Measurements from ENCODE around the gene TMEM208.

The TMEM208 gene

DNA sequence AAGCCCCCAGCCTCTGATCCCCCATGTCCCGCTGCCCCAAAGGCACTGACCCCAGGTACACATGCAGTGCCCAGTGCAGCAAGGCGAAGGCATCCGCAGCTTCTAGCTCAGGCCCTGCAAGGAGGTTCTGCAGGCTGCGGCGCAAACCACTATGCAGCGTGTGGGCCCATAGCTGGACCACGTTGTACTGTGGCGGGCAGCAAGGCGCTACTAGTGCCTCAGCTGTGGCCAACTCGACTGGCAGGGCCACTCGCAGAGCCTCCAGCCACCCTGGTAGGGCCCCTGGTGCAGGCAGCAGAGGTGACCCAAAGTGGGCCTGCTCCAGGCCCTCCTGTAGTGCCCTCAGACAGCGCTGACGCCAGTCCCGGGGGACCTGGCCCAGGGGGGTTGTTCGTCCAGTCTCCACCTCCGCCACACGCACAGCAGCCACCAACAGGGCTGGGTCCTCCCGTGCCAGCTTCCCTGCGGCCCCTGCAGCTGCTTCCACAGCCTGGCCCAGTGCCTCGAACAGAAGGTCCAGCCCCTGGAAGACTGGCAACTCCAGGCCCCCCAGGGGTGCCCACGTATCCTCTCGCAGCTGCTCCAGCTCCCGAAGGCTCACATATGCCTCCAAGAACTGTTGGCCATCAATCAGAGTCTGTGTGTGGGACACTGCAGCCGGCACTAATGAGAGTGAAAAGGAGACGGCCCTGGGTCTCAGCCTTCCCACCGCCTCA is 39.6 kb upstream of the TMEM208 start:
- Mint-ChIP-seq H3K27ac (no peak overlapping the region), H3K4me1 (ENCODE audit: low read depth in 2 of 2) (peaks cover 15 to 18% of the 10 kb centered on the region in 2 donors), H3K4me3 (no peak overlapping the region), H3K9me3 (no peaks in the 10 kb centered on the region), H3K27me3 (no peaks in the 10 kb centered on the region), H3K36me3 (ENCODE audit: insufficient read depth) (peaks cover 10% of the 10 kb centered on the region)
- ATAC-seq (replicated peaks), result no peak
- no peak for DNase-seq

DNA sequence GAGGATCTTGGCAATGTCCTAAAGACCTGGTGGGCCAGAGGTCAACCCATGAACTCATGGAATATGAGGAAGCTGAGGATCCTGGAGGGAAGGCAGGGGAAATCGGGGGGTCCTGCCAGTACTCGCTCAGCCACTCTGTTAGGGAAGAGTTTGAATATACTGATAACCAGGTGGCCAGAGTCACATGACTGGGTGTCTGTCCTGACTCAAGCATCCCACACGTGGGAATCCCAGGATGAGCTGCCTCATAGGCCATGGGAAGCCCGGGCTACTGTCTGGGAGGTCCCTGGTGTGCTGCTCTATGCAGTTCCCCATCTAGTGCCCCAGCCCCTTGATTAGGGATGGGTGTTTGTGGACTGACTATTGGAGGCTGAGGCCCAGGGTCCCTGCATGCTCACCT is 38.6 kb upstream of the TMEM208 start:
- Mint-ChIP-seq H3K4me3 (no peak overlapping the region), H3K9me3 (no peaks in the 10 kb centered on the region), H3K36me3 (ENCODE audit: insufficient read depth) (peaks cover 19% of the 10 kb centered on the region), H3K27me3 (no peaks in the 10 kb centered on the region), H3K27ac (no peak overlapping the region), H3K4me1 (ENCODE audit: low read depth in 2 of 2) (peaks cover 23 to 28% of the 10 kb centered on the region in 2 donors)
- ATAC-seq (replicated peaks) (no peak), DNase-seq (no peak)

DNA sequence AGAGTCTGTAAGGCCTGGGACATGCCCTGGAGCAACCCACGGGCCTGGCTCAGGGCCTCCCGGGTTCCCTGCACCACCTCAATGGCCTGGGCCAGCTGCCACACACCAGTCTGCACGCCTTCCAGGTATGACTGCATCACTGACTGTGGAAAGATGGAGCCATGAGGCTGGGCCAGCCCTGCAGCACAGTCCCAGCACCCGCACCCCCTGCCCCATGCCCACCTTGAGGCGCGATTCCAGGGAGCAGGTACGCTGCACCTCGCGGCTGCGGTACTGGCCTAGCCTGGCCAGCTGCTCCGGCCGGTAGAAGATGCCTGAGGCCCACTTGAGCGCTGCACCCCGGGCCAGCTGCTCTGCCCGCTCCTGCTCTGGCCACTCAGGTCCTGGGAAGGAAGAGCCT is 38.1 kb upstream of the TMEM208 start:
- peaks cover 22% of the 10 kb centered on the region for H3K36me3 Mint-ChIP-seq (ENCODE audit: insufficient read depth)
- H3K4me1 Mint-ChIP-seq (ENCODE audit: low read depth in 2 of 2), result peaks cover 28 to 32% of the 10 kb centered on the region in 2 donors
- ATAC-seq (replicated peaks) (no peak), DNase-seq (no peak)
- no peak overlapping the region for H3K4me3 Mint-ChIP-seq
- no peak overlapping the region for H3K27ac Mint-ChIP-seq
- H3K27me3 Mint-ChIP-seq, result no peaks in the 10 kb centered on the region
- no peaks in the 10 kb centered on the region for H3K9me3 Mint-ChIP-seq

DNA sequence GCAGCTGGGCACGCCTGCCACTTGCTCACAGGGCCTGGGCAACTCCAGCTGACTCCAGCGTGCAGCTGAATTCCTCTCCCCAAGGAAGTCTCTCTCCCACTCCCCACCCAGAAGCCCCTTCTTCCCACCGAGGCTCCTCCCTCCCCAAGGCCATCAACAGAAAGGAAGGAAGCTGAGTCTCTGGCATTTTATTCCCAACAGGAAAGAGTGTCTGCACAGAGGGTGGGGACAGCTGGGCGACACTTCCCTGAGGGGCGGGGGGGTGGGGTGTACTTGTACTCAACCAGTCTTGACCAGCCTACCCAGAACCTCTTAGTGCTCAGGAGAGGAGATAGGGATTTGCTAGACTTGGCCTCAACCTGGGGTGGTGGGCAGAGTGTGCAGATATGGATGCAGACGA is 36.9 kb upstream of the TMEM208 start, which contains the start of gene EXOC3L1:
Gene EXOC3L1 (minus strand): TSS at position 96 of the 400 bp plus-strand sequence. CDS start 460 bp downstream, outside the sequence.
- H3K27ac Mint-ChIP-seq, result no peak within 1 kb of the TSS
- no peak for ATAC-seq (replicated peaks)
- no peak for DNase-seq
- no peak within 1 kb of the TSS for H3K4me3 Mint-ChIP-seq
- H3K4me1 Mint-ChIP-seq (ENCODE audit: low read depth in 2 of 2), result peaks cover 31 to 32% of the 10 kb centered on the region in 2 donors
- peaks cover 28% of the 10 kb centered on the region for H3K36me3 Mint-ChIP-seq (ENCODE audit: insufficient read depth)
- H3K9me3 Mint-ChIP-seq, result no peaks in the 10 kb centered on the region
- no peaks in the 10 kb centered on the region for H3K27me3 Mint-ChIP-seq

DNA sequence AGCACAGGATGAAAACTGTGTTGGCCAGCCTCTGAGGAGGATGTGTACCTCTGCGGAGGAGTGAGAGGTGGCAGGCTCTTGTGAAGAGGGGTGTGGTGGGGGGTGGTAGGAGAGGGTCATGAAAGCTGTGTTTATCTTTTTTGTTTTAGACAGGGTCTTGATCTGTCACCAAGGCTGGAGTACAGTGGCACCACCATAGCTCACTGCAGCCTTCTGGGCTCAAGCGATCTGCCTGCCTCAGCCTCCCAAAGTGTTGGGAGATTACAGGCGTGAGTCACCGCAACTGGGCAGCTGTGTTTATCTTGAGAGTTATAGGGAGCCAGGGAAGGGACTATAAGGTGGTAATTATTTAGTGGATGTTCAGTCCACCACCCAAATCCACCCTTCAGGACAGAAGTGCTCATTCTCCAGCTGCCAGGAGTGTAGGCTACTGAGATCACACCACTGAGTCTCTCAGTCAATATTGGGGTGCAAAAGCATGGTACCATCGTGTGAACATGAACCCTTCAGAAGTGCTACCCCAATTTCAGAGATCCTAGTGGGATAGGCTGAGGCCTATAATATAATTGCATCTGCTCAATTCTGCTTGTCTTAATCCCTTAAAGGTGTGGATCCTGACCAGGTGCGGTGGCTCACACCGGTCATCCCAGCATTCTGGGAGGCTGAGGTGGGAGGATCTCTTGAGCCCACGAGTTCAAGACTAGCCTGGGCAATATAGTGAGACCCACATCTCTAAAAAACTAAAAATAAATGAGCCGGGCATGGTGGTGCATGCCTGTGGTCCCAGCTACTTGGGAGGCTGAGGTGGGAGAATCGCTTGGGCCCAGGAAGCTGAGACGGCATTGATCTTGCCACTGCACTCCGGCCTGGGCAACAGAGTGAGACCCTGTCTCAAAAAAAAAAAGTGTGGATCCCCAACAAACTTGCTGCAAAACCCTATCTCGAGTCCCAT is 36.2 kb upstream of the TMEM208 start:
- peak overlapping the region; percentile 84 to 89 for H3K4me3 Mint-ChIP-seq
- DNase-seq (no peak), ATAC-seq (replicated peaks) (no peak)
- H3K36me3 Mint-ChIP-seq (ENCODE audit: insufficient read depth), result peaks cover 27% of the 10 kb centered on the region
- peak overlapping the region in 1 of 2 donors; percentile 94 for H3K27ac Mint-ChIP-seq
- no peaks in the 10 kb centered on the region for H3K27me3 Mint-ChIP-seq
- H3K9me3 Mint-ChIP-seq, result no peaks in the 10 kb centered on the region
- H3K4me1 Mint-ChIP-seq (ENCODE audit: low read depth in 2 of 2), result peaks cover 26 to 28% of the 10 kb centered on the region in 2 donors

DNA sequence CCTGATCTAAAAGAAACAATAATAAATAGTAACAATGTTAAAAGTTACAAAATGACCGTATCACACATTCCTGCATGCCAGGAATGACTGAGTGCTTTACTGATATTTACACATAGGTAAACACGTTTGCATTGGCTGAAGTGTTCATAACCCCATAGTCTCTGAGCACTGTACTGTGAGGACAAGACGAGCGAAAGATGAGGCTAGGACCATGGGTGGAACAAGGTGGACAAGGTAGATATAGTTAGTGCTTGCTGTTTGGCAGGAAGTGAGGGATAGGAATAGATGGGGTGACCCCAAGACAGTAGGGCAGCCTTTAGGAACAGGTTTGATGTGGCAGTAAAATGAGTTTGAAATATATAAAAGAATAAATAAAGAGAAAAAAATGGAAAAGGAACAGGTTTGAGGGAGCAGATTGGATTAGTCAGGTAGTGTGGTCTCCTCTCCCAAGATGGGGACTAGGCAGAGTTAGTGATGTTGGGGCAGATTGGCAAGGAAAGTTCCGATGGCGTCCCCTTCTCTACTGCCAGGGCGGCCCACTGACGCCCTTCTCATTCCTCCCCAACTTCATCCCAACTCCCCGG is 35.4 kb upstream of the TMEM208 start:
- ATAC-seq (replicated peaks), result peak; percentile 3
- H3K4me3 Mint-ChIP-seq, result peak overlapping the region; percentile 84 to 89
- no peaks in the 10 kb centered on the region for H3K27me3 Mint-ChIP-seq
- no peak for DNase-seq
- H3K27ac Mint-ChIP-seq, result peak overlapping the region; percentile 89 to 94
- H3K4me1 Mint-ChIP-seq (ENCODE audit: low read depth in 2 of 2), result peaks cover 32 to 36% of the 10 kb centered on the region in 2 donors
- H3K36me3 Mint-ChIP-seq (ENCODE audit: insufficient read depth), result peaks cover 32% of the 10 kb centered on the region
- no peaks in the 10 kb centered on the region for H3K9me3 Mint-ChIP-seq

DNA sequence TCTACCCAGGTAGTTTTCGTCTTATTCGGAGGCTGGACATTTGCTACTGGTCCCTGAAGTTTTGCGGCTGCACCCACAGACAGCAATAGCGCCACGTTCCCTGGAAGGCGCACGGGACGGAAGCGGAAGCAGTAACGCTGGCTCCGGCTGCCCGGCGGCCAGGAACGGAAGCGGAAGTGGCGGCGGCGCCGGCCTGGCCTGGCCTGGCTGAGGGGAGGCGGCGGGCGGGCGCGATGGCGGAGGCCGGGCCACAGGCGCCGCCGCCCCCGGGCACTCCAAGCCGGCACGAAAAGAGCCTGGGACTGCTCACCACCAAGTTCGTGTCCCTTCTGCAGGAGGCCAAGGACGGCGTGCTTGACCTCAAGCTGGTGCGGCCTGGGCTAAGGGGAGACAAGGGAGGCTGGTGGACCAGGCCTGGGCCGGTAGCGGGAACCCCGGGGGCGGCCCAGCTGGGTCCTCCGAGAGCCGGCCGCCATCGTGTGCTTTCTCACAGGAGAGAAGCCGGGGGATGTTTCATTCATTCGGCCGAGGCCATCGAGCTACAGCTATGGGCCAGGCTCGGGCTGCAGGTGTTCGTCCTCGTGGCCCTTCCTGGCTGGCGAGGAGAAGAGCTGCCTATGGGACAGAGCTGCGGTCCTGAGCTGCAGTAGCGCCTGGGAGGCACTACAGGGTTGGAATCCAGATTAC is 34.8 kb upstream of the TMEM208 start, which contains the start of gene E2F4:
Gene E2F4 (plus strand): TSS at position 161 of the 687 bp plus-strand sequence. CDS start 73 bp downstream, at position 234.
- peak; percentile 97 for ATAC-seq (replicated peaks)
- Mint-ChIP-seq H3K4me3 (peak within 1 kb of the TSS; percentile 84 to 89), H3K36me3 (ENCODE audit: insufficient read depth) (peaks cover 33% of the 10 kb centered on the region), H3K9me3 (no peaks in the 10 kb centered on the region), H3K27ac (peak within 1 kb of the TSS; percentile 89 to 94), H3K27me3 (no peaks in the 10 kb centered on the region), H3K4me1 (ENCODE audit: low read depth in 2 of 2) (peaks cover 37 to 41% of the 10 kb centered on the region in 2 donors)
- DNase-seq, result peak; percentile 83 to 85 (median 84)

DNA sequence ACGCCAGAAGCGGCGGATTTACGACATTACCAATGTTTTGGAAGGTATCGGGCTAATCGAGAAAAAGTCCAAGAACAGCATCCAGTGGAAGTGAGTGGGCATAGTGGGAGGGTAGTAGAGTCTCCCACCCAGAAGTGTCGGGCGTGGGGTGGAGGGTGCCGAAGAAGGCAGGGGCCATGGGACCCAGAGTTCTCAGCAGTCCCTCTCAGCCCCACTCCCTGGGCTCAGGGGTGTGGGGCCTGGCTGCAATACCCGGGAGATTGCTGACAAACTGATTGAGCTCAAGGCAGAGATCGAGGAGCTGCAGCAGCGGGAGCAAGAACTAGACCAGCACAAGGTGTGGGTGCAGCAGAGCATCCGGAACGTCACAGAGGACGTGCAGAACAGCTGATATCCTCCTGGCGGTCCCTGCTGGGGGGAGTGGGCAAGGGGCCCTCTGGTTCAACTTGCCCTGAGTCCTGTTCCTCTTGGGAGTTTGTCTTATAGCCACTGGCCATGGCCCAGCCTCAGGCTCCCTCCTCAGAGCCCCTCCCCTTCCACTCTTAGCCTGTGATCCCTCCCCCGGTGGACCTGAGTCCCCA is 34.1 kb upstream of the TMEM208 start:
- Mint-ChIP-seq H3K4me3 (peak overlapping the region; percentile 84 to 89), H3K27ac (peak overlapping the region; percentile 89 to 94), H3K27me3 (no peaks in the 10 kb centered on the region), H3K36me3 (ENCODE audit: insufficient read depth) (peaks cover 35% of the 10 kb centered on the region), H3K4me1 (ENCODE audit: low read depth in 2 of 2) (peaks cover 37 to 41% of the 10 kb centered on the region in 2 donors), H3K9me3 (no peaks in the 10 kb centered on the region)
- ATAC-seq (replicated peaks) (peak; percentile 45), DNase-seq (no peak)

DNA sequence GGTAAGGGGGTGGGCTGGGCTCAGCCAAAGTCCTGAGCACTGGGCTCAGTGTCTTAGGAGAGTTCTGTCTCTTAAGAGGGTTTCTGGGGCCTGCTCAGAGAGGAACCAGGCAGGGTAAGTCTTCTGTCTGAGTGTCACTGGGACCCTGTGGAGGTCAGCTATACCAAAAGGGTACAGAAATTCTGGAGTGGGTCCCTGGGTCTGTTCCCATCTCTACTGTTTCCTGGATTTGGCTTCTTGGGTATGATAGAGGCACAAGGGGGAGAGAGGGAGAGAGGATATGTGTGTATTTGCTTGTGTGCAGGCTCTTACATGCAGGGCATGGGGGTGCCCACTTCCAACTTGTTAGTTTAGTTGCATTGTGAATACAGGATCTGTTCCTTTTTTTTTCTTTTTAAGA is 33.4 kb upstream of the TMEM208 start:
- no peaks in the 10 kb centered on the region for H3K9me3 Mint-ChIP-seq
- ATAC-seq (replicated peaks) (no peak), DNase-seq (no peak)
- H3K27me3 Mint-ChIP-seq, result no peaks in the 10 kb centered on the region
- peak overlapping the region; percentile 84 to 89 for H3K4me3 Mint-ChIP-seq
- peaks cover 42% of the 10 kb centered on the region for H3K36me3 Mint-ChIP-seq (ENCODE audit: insufficient read depth)
- H3K4me1 Mint-ChIP-seq (ENCODE audit: low read depth in 2 of 2), result peaks cover 41 to 42% of the 10 kb centered on the region in 2 donors
- peak overlapping the region; percentile 89 to 94 for H3K27ac Mint-ChIP-seq

DNA sequence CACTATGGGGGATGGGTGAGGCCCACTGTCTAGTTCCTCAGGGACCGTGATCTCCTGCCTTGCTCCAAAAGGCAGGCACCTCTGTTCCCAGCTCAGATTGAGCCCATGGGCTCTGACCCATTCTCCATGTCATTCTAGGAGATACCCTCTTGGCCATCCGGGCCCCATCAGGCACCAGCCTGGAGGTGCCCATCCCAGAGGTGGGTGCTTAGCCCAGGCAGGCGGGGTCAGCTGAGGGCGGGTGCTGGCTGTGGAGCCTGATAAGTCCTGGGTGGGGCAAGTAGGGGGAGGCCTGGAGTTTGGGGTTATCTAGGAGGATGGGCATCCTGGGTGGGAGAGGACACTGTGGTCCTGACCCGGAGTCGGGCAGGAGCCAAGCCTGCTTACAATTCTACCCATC is 32.7 kb upstream of the TMEM208 start:
- DNase-seq (no peak), ATAC-seq (replicated peaks) (no peak)
- Mint-ChIP-seq H3K9me3 (no peaks in the 10 kb centered on the region), H3K27me3 (no peaks in the 10 kb centered on the region), H3K4me1 (ENCODE audit: low read depth in 2 of 2) (peaks cover 41 to 42% of the 10 kb centered on the region in 2 donors), H3K36me3 (ENCODE audit: insufficient read depth) (peaks cover 43% of the 10 kb centered on the region), H3K27ac (peak overlapping the region; percentile 89 to 94), H3K4me3 (peak overlapping the region; percentile 84 to 89)

DNA sequence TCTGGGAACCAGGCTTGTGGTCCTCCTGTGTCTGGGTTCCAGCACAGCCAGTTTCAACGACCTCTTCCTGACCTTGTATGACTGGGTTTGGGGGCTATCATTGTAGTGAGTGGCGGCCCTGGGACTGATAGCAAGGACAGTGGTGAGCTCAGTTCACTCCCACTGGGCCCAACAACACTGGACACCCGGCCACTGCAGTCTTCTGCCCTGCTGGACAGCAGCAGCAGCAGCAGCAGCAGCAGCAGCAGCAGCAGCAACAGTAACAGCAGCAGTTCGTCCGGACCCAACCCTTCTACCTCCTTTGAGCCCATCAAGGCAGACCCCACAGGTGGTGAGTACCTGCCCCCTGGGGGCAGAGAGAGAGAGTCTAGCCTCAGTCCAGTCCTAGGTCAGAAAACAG is 31.3 kb upstream of the TMEM208 start:
- Mint-ChIP-seq H3K36me3 (ENCODE audit: insufficient read depth) (peaks cover 47% of the 10 kb centered on the region), H3K27me3 (no peaks in the 10 kb centered on the region), H3K4me3 (no peak overlapping the region), H3K27ac (peak overlapping the region; percentile 74 to 79), H3K9me3 (no peaks in the 10 kb centered on the region), H3K4me1 (ENCODE audit: low read depth in 2 of 2) (peaks cover 41 to 42% of the 10 kb centered on the region in 2 donors)
- ATAC-seq (replicated peaks) (no peak), DNase-seq (no peak)

DNA sequence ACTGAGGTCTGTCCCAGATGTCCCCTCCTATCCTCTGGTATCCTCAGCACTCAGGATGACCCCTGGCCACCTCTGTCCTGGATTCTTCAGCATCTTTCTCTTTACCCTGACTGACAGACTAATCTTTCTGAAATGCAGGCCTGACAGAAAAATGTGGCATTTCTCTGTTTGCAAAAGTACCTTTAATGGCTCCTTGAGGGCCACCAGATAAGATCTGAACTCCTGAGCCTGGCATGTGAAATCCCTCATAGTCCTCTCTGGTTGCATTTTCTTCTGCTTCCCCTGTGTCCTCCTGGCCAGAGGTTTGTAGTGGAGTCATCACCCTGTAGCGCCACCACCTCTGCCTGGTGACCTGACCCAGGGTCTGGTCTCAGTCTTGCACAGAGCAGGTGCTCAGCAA is 30.0 kb upstream of the TMEM208 start:
- peaks cover 33 to 36% of the 10 kb centered on the region in 2 donors for H3K4me1 Mint-ChIP-seq (ENCODE audit: low read depth in 2 of 2)

More for the DNA sequence above, 30.0 kb upstream of the TMEM208 start:
- Mint-ChIP-seq H3K4me3 (peak overlapping the region in 1 of 2 donors; percentile 4), H3K27ac (peak overlapping the region; percentile 76 to 79), H3K27me3 (no peaks in the 10 kb centered on the region), H3K36me3 (ENCODE audit: insufficient read depth) (peaks cover 49% of the 10 kb centered on the region), H3K9me3 (no peaks in the 10 kb centered on the region)
- DNase-seq, result no peak
- no peak for ATAC-seq (replicated peaks)
